Caco-2 (cell line): Measurements from ENCODE around the gene ZMYND19. TPM values are rescaled to one million over a fixed set of nuclear protein-coding genes. Genes with fewer than 3 reads are reported as not detected.

Experiments used
- BruUV-seq: library from RNA; stranded (reverse); fragments of 400-500 nt; replicated peaks from 2 replicates; lab custom pipeline; 2021; lab: Mats Ljungman, UMichigan
- CTCF ChIA-PET: fragments of 300-600 bp; sonication (Branson Sonifier 250); formaldehyde crosslinking; loops from one replicate; lab custom pipeline; 2022; ENCODE audit warnings: antibody characterized with exemption; lab: Charles Lee
- POLR2A ChIA-PET: fragments of 300-600 bp; sonication (Branson Sonifier 250); formaldehyde crosslinking; loops from one replicate; lab custom pipeline; 2022; ENCODE audit warnings: antibody characterized with exemption; lab: Charles Lee
- DNase-seq, 2 experiments: peaks; one replicate each; pipeline versions ENCODE4 v3.0.0 to v3.0.0-alpha.2; 2020 to 2022
- H3K27me3 ChIP-seq: replicated peaks from 2 replicates; pipeline ENCODE4 v1.6.0; 2011; ENCODE audit warnings: low read length; ENCODE audit not compliant: control insufficient read depth, insufficient read depth
- H3K36me3 ChIP-seq: 2 replicates; pipeline ENCODE4 v1.5.1; 2011; ENCODE audit warnings: low read length; ENCODE audit not compliant: control insufficient read depth, insufficient read depth
- H3K4me1 ChIP-seq: fragments of 250-450 bp; sonication (Bioruptor Pico); 2 replicates; pipeline ENCODE4 v1.5.1; 2020; ENCODE audit warnings: mild to moderate bottlenecking
- H3K4me3 ChIP-seq: 2 replicates; pipeline ENCODE4 v1.5.1; 2011; ENCODE audit warnings: low read depth, mild to moderate bottlenecking, control low read depth, low read length
- H3K9me3 ChIP-seq: fragments of 250-450 bp; sonication (Bioruptor Pico); 2 replicates; pipeline ENCODE4 v1.5.1; 2020; ENCODE audit warnings: mild to moderate bottlenecking, moderate library complexity
- H3K27ac Mint-ChIP-seq: one replicate; pipeline ENCODE4 v1.8.0; 2022; ENCODE audit warnings: mixed read lengths; ENCODE audit not compliant: unreplicated experiment
- H3K27me3 Mint-ChIP-seq: one replicate; pipeline ENCODE4 v1.8.0; 2022; ENCODE audit warnings: mixed read lengths; ENCODE audit not compliant: insufficient read depth, unreplicated experiment
- H3K36me3 Mint-ChIP-seq: one replicate; pipeline ENCODE4 v1.8.0; 2022; ENCODE audit warnings: mild to moderate bottlenecking, mixed read lengths; ENCODE audit not compliant: insufficient read depth, unreplicated experiment
- H3K4me1 Mint-ChIP-seq: one replicate; pipeline ENCODE4 v1.8.0; 2022; ENCODE audit warnings: low read depth, mixed read lengths; ENCODE audit not compliant: unreplicated experiment
- H3K4me3 Mint-ChIP-seq: one replicate; pipeline ENCODE4 v1.8.0; 2022; ENCODE audit warnings: mild to moderate bottlenecking, moderate library complexity, mixed read lengths; ENCODE audit not compliant: unreplicated experiment
- H3K9me3 Mint-ChIP-seq: one replicate; pipeline ENCODE4 v1.8.0; 2022; ENCODE audit warnings: mixed read lengths; ENCODE audit not compliant: unreplicated experiment
- CTCF ChIP-seq, 2 experiments: fragments of 200-600 bp in 1 of 2; IDR thresholded peaks; 1 replicate in 1 of 2; 2 replicates in 1 of 2; pipeline versions ENCODE4 v1.5.1 to v1.8.0; 2011 to 2022; ENCODE audit warnings: antibody characterized with exemption in 1 of 2, control low read depth in 1 of 2, inconsistent platforms in 1 of 2, low read depth in 1 of 2, low read length in 1 of 2, mild to moderate bottlenecking in 1 of 2, moderate library complexity in 1 of 2; ENCODE audit not compliant: insufficient read depth in 1 of 2, severe bottlenecking in 1 of 2, unreplicated experiment in 1 of 2
- intact Hi-C: fragments of 100-400 bp; cut with micrococcal nuclease; formaldehyde crosslinking; loops from one replicate; pipeline ENCODE4 v1.10.0; 2022; ENCODE audit not compliant: unreplicated experiment
- total RNA-seq: library from RNA; stranded (reverse); gene quantifications from 2 replicates; pipeline ENCODE4 v1.2.3, GENCODE V29; 2022

The ZMYND19 gene
- total RNA-seq, 1 experiment from 2014 or later = 66.3 TPM

- Histone ChIP-seq H3K4me3 (no peak overlapping the region), H3K36me3 (peaks cover 3% of the 10 kb centered on the region), H3K4me1 (peaks cover 6% of the 10 kb centered on the region), H3K27me3 (no peaks in the 10 kb centered on the region), H3K9me3 (no peaks in the 10 kb centered on the region)
- CTCF ChIA-PET = no interaction called here
- POLR2A ChIA-PET = no interaction called here
- H3K4me1 Mint-ChIP-seq = no peaks in the 10 kb centered on the region
- no peak for DNase-seq
- no TSS peak for BruUV-seq
- H3K36me3 Mint-ChIP-seq = peaks cover 46% of the 10 kb centered on the region
- intact Hi-C loops = no loop called here
- TF ChIP-seq CTCF (IDR thresholded peaks at IDR 0.05; ENCODE audit: insufficient read depth in 1 of 2, low read depth in 1 of 2, low read length in 1 of 2, severe bottlenecking in 1 of 2, unreplicated experiment in 1 of 2) = no peak
- no peak overlapping the region for H3K27ac Mint-ChIP-seq
- H3K4me3 Mint-ChIP-seq = no peak overlapping the region
- H3K27me3 Mint-ChIP-seq = no peaks in the 10 kb centered on the region
- H3K9me3 Mint-ChIP-seq = no peaks in the 10 kb centered on the region
Measured at GRCh38 chr9:137583957-137584356, 6.4 kb downstream of the ZMYND19 start.

- TF ChIP-seq CTCF (IDR thresholded peaks at IDR 0.05; ENCODE audit: insufficient read depth in 1 of 2, low read depth in 1 of 2, low read length in 1 of 2, severe bottlenecking in 1 of 2, unreplicated experiment in 1 of 2) = no peak
- Mint-ChIP-seq H3K4me3 (no peak overlapping the region), H3K27me3 (no peaks in the 10 kb centered on the region), H3K27ac (no peak overlapping the region), H3K36me3 (peaks cover 52% of the 10 kb centered on the region), H3K4me1 (no peaks in the 10 kb centered on the region), H3K9me3 (no peaks in the 10 kb centered on the region)
- ChIA-PET CTCF (no interaction called here), POLR2A (no interaction called here)
- Histone ChIP-seq H3K9me3 (no peaks in the 10 kb centered on the region), H3K4me3 (no peak overlapping the region), H3K36me3 (peaks cover 3% of the 10 kb centered on the region), H3K4me1 (peaks cover 4% of the 10 kb centered on the region), H3K27me3 (no peaks in the 10 kb centered on the region)
- intact Hi-C loops = no loop called here
- BruUV-seq = no TSS peak
- DNase-seq = no peak
Measured at GRCh38 chr9:137583347-137583746, 7.0 kb downstream of the ZMYND19 start.

GRCh38 chr9:137582286-137582860 is 7.9 kb downstream of the ZMYND19 start:
- Histone ChIP-seq H3K27me3 (no peaks in the 10 kb centered on the region), H3K9me3 (no peaks in the 10 kb centered on the region), H3K4me1 (peaks cover 9% of the 10 kb centered on the region), H3K4me3 (no peak overlapping the region), H3K36me3 (peaks cover 3% of the 10 kb centered on the region; the same call in 1 of the 2 replicates)
- TF ChIP-seq CTCF (IDR thresholded peaks at IDR 0.05; ENCODE audit: insufficient read depth in 1 of 2, low read depth in 1 of 2, low read length in 1 of 2, severe bottlenecking in 1 of 2, unreplicated experiment in 1 of 2) = peak in 1 of 2 experiments; percentile 2
- Mint-ChIP-seq H3K27me3 (no peaks in the 10 kb centered on the region), H3K27ac (no peak overlapping the region), H3K4me1 (no peaks in the 10 kb centered on the region), H3K4me3 (no peak overlapping the region), H3K36me3 (peaks cover 54% of the 10 kb centered on the region), H3K9me3 (no peaks in the 10 kb centered on the region)
- intact Hi-C loops = no loop called here
- no TSS peak for BruUV-seq
- POLR2A ChIA-PET = interaction anchor here (0.6 kb wide), 1 partner anchor 30 kb away, joined by 3 read pairs; no protein-coding TSS in a partner anchor
- CTCF ChIA-PET = interaction anchor here (0.6 to 2.1 kb wide), 3 partner anchors 9 to 622 kb away, joined by 3 to 6 read pairs (median 5); partner anchors contain the start of gene ZMYND19
- DNase-seq = peak in 1 of 2 experiments; percentile 39
